Body of pancreas (tissue), 4 donors: ENCODE data around the gene GRIK4. TPM values are rescaled to one million over a fixed set of nuclear protein-coding genes. Genes with fewer than 3 reads are reported as not detected.

ENCODE experiments used
- ATAC-seq: fragments of 150-250 bp; one replicate; pipeline ENCODE4 v1.9.1; 2016
- DNase-seq, 4 donors: peaks; one replicate each; pipeline ENCODE4 v3.0.0-alpha.2; 2019
- H3K27ac ChIP-seq, 4 donors: fragments of 200-600 bp; sonication (generic); 1 replicate in 3 of 4; 2 replicates in 1 of 4; pipeline versions ENCODE4 v1.5.1 to v1.6.1; 2016 to 2019; ENCODE audit warnings: mild to moderate bottlenecking in 1 of 4, mixed read lengths in 1 of 4, moderate library complexity in 1 of 4
- H3K27me3 ChIP-seq, 2 donors: fragments of 200-600 bp; sonication (generic); one replicate each; pipeline ENCODE4 v1.6.0; 2016; ENCODE audit warnings: mild to moderate bottlenecking in 1 of 2
- H3K36me3 ChIP-seq, 2 donors: fragments of 200-600 bp; sonication (generic); replicated peaks in 1 of 2; 2 replicates each; pipeline ENCODE4 v1.5.1; 2016; ENCODE audit warnings: low read depth in 2 of 2; ENCODE audit not compliant: insufficient read depth in 1 of 2
- H3K4me1 ChIP-seq: fragments of 200-600 bp; sonication (generic); one replicate; pipeline ENCODE4 v1.6.0; 2016
- H3K4me3 ChIP-seq, 2 donors: fragments of 200-600 bp; sonication (generic); 1 replicate in 1 of 2; 2 replicates in 1 of 2; pipeline ENCODE4 v1.5.1; 2016 to 2019
- H3K9me3 ChIP-seq, 3 donors: fragments of 200-600 bp; sonication (generic); 1 replicate in 2 of 3; 2 replicates in 1 of 3; pipeline ENCODE4 v1.5.1; 2016
- POLR2A ChIP-seq, 3 donors: fragments of 450-650 bp; IDR thresholded peaks; one replicate each; pipeline ENCODE4 v1.6.1; 2016; ENCODE audit warnings: antibody characterized with exemption in 3 of 3, mild to moderate bottlenecking in 2 of 3
- WGBS, 2 donors: methylation state at CpG; one replicate each; pipeline ENCODE4 v1.1.5; 2017; 5-methylcytosine and 5-hydroxymethylcytosine counted together
- intact Hi-C: fragments of 100-400 bp; cut with DNase I; formaldehyde crosslinking; loops from one replicate; pipeline ENCODE4 v1.15.1; 2023
- total RNA-seq, 2 donors: library from RNA; depleted of rRNA; stranded (reverse); fragments of >200 nt; gene quantifications; one replicate each; pipeline ENCODE4 v1.1.0, GENCODE V29; 2016
- TF ChIP-seq, protein P1 (sequence below), 7 experiments: fragments of 450-650 bp in 4 of 7; fragments of 200-600 bp in 3 of 7; sonication (generic) in 3 of 7; IDR thresholded peaks; one replicate each; pipeline ENCODE4 v1.5.1; 2016 to 2019; ENCODE audit warnings: antibody characterized with exemption in 7 of 7

Gene GRIK4
- total RNA-seq, 2 donors from 2014 or later: not detected

DNA sequence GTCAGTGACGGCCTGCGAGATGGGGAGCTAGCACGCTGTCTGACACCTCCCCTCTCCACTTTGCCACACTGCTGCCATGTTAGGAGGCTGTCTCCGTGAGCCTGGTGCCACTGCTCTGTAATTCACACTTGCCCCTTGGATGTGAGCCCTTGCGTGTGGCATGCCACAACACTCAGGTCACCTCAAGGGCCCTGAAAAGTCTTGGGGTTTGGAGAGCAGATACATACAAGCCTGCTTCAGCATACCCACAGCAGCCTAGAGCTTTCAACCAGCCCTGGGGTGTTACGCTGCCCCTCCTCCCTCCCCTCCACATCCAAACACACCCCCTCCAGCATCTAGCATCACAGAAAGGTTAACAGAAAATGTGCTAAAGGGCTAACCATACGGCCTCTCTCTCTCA lies 442.8 kb downstream of the GRIK4 start:
- H3K27me3 ChIP-seq: no peaks in the 10 kb centered on the region
- no peaks in the 10 kb centered on the region for H3K36me3 ChIP-seq
- intact Hi-C loops: loop anchor here (10.0 kb wide), 1 partner anchor 440 kb away; the partner anchor contains the start of gene GRIK4
- 76 to 77% methylated on average over 4 to 7 of the region's 7 CpGs for WGBS, 2 donors
- H3K4me1 ChIP-seq: peaks cover 4% of the 10 kb centered on the region
- no peak for TF ChIP-seq POLR2A (IDR thresholded peaks at IDR 0.05)
- TF ChIP-seq, protein P1, sequence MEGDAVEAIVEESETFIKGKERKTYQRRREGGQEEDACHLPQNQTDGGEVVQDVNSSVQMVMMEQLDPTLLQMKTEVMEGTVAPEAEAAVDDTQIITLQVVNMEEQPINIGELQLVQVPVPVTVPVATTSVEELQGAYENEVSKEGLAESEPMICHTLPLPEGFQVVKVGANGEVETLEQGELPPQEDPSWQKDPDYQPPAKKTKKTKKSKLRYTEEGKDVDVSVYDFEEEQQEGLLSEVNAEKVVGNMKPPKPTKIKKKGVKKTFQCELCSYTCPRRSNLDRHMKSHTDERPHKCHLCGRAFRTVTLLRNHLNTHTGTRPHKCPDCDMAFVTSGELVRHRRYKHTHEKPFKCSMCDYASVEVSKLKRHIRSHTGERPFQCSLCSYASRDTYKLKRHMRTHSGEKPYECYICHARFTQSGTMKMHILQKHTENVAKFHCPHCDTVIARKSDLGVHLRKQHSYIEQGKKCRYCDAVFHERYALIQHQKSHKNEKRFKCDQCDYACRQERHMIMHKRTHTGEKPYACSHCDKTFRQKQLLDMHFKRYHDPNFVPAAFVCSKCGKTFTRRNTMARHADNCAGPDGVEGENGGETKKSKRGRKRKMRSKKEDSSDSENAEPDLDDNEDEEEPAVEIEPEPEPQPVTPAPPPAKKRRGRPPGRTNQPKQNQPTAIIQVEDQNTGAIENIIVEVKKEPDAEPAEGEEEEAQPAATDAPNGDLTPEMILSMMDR (IDR thresholded peaks at IDR 0.05): no peak
- H3K4me3 ChIP-seq: no peak overlapping the region
- DNase-seq (no peak), ATAC-seq (no peak)
- H3K27ac ChIP-seq: no peak overlapping the region
- no peaks in the 10 kb centered on the region for H3K9me3 ChIP-seq

DNA sequence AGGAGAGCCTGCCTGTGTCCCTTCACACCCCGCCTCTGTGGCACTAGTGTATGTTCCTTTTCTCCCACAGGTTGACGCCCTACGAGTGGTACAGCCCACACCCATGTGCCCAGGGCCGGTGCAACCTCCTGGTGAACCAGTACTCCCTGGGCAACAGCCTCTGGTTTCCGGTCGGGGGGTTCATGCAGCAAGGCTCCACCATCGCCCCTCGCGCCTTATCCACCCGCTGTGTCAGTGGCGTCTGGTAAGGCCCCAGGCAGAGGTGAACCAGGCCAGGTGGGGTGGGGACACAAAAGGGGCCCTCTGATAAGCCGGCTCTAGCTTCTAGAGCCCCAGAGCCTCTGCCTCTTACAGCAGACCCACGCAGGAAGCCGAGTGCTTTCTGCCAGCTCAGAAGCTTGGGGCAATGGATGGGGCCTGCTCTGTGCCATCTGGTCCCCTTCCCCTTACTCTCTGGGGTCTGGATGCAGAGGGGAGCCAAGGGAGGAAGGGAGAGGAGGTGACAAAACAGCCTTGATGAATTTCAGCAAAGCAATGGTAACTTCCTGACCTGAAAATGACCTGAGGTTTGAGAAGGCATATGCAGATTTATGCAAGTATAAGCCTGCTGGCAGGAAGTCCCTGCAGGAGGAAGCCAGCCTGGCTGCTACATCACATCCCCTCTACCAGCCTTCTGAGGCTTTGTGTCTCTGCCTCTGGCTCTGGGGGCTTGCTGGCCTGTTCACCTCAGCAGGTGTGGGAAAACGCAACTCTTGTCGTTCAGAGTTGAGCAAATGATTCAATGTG lies 445.4 kb downstream of the GRIK4 start:
- Histone ChIP-seq H3K9me3 (no peaks in the 10 kb centered on the region), H3K4me1 (peaks cover 4% of the 10 kb centered on the region), H3K4me3 (no peak overlapping the region), H3K27me3 (no peaks in the 10 kb centered on the region), H3K36me3 (no peaks in the 10 kb centered on the region), H3K27ac (no peak overlapping the region)
- intact Hi-C loops: loop anchor here (10.0 kb wide), 1 partner anchor 442 kb away; the partner anchor contains the start of gene GRIK4
- ATAC-seq (no peak), DNase-seq (no peak)
- 67 to 75% methylated on average over 7 to 16 of the region's 16 CpGs for WGBS, 2 donors
- TF ChIP-seq, protein P1 (IDR thresholded peaks at IDR 0.05): no peak
- no peak for TF ChIP-seq POLR2A (IDR thresholded peaks at IDR 0.05)

DNA sequence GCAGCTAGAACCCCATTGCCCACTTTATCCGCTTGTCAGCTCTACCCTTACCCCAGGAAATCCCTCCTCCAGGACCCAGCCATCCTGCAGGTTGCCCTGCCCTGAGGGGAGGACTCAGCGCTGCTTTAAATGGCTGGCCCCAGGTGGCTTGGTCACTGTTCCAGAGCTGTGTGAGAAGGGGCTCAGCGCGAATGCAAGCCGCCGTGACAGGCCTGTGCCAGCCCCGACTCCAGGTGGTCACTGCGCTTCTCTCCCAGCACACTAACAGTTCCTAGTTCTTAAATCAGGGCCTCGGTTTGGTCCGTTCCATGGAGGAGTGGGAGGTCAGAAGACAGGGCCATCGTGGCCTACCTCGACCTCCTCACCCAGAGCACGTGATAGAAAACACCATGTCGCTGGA lies 446.6 kb downstream of the GRIK4 start:
- intact Hi-C loops: loop anchor here (10.0 kb wide), 1 partner anchor 443 kb away; the partner anchor contains the start of gene GRIK4
- Histone ChIP-seq H3K36me3 (no peaks in the 10 kb centered on the region), H3K4me1 (no peaks in the 10 kb centered on the region), H3K9me3 (no peaks in the 10 kb centered on the region), H3K27ac (no peak overlapping the region), H3K27me3 (no peaks in the 10 kb centered on the region), H3K4me3 (no peak overlapping the region)
- TF ChIP-seq POLR2A (IDR thresholded peaks at IDR 0.05): no peak
- TF ChIP-seq, protein P1 (IDR thresholded peaks at IDR 0.05): no peak
- 50 to 78% methylated on average over 6 to 14 of the region's 14 CpGs for WGBS, 2 donors
- no peak for DNase-seq
- no peak for ATAC-seq

DNA sequence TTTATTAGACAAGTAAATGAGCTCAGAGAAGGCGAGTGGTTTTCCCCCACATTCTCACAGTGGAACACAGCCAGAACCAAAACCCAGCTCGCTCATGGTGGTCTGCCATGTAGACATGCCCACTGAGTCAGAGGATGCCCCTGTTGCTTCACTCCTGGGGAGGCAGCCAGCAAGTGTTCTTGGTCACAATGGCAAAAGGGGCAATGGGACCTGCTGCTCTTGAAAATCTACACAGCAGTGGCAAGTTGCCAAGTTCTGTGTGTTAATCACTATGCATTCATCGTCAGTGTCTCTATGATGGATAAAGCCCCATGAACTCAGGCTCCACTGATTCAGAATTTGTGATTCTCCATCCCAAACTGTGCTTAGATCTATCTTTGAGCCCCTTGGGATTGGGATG lies 447.6 kb downstream of the GRIK4 start:
- DNase-seq (no peak), ATAC-seq (no peak)
- 48 to 58% methylated on average over 2 to 3 of the region's 3 CpGs for WGBS, 2 donors
- no peaks in the 10 kb centered on the region for H3K4me1 ChIP-seq
- H3K4me3 ChIP-seq: no peak overlapping the region
- intact Hi-C loops: loop anchor here (10.0 kb wide), 1 partner anchor 444 kb away; the partner anchor contains the start of gene GRIK4
- H3K36me3 ChIP-seq: no peaks in the 10 kb centered on the region
- no peak overlapping the region for H3K27ac ChIP-seq
- no peaks in the 10 kb centered on the region for H3K9me3 ChIP-seq
- H3K27me3 ChIP-seq: no peaks in the 10 kb centered on the region
- TF ChIP-seq POLR2A (IDR thresholded peaks at IDR 0.05): no peak
- TF ChIP-seq, protein P1 (IDR thresholded peaks at IDR 0.05): no peak
